NK-92 (cell line): ENCODE measurements around the gene ABTB2.

ENCODE experiments used
- DNase-seq: peaks from one replicate; lab custom pipeline; 2025; ENCODE audit not compliant: unreplicated experiment; lab: John Stamatoyannopoulos, UW

ABTB2 gene

GRCh38 chr11:34218067-34218466 is 139.7 kb downstream of the ABTB2 start:
- no peak for DNase-seq

- DNase-seq, result no peak
Measured at GRCh38 chr11:34216706-34217105, 141.1 kb downstream of the ABTB2 start.

GRCh38 chr11:34215806-34216453 is 141.9 kb downstream of the ABTB2 start:
- no peak for DNase-seq

- DNase-seq, result no peak
Measured at GRCh38 chr11:34214961-34215805, 142.6 kb downstream of the ABTB2 start.

GRCh38 chr11:34213366-34213765 is 144.4 kb downstream of the ABTB2 start:
- DNase-seq, result no peak

GRCh38 chr11:34212566-34212965 is 145.2 kb downstream of the ABTB2 start:
- DNase-seq, result no peak

GRCh38 chr11:34209809-34210208 is 148.0 kb downstream of the ABTB2 start:
- DNase-seq, result no peak

- DNase-seq, result no peak
Measured at GRCh38 chr11:34208266-34209135, 149.3 kb downstream of the ABTB2 start.

- DNase-seq, result no peak
Measured at GRCh38 chr11:34207487-34208180, 150.2 kb downstream of the ABTB2 start.

GRCh38 chr11:34206407-34207300 is 151.2 kb downstream of the ABTB2 start:
- no peak for DNase-seq

GRCh38 chr11:34205326-34206035 is 152.3 kb downstream of the ABTB2 start:
- no peak for DNase-seq

GRCh38 chr11:34204396-34205279 is 153.2 kb downstream of the ABTB2 start:
- no peak for DNase-seq

- no peak for DNase-seq
Measured at GRCh38 chr11:34203377-34203871, 154.4 kb downstream of the ABTB2 start.

- no peak for DNase-seq
Measured at GRCh38 chr11:34201129-34201528, 156.7 kb downstream of the ABTB2 start.

- no peak for DNase-seq
Measured at GRCh38 chr11:34199525-34199924, 158.3 kb downstream of the ABTB2 start.

- no peak for DNase-seq
Measured at GRCh38 chr11:34198523-34198922, 159.3 kb downstream of the ABTB2 start.

GRCh38 chr11:34197256-34197655 is 160.6 kb downstream of the ABTB2 start:
- DNase-seq, result no peak
